ENCODE results near the gene ANO9.
"Not testable (repeated sequence)": the region's sequence is repeated elsewhere in the genome, so short reads cannot be mapped to it uniquely, and the experiment has no call there.

ANO9 gene

GRCh38 chr11:451738-452137 is 9.9 kb upstream of the ANO9 start:
- DNase-seq: no peak

GRCh38 chr11:450809-451451 is 9.1 kb upstream of the ANO9 start:
- peak; percentile 83 for DNase-seq

DNA sequence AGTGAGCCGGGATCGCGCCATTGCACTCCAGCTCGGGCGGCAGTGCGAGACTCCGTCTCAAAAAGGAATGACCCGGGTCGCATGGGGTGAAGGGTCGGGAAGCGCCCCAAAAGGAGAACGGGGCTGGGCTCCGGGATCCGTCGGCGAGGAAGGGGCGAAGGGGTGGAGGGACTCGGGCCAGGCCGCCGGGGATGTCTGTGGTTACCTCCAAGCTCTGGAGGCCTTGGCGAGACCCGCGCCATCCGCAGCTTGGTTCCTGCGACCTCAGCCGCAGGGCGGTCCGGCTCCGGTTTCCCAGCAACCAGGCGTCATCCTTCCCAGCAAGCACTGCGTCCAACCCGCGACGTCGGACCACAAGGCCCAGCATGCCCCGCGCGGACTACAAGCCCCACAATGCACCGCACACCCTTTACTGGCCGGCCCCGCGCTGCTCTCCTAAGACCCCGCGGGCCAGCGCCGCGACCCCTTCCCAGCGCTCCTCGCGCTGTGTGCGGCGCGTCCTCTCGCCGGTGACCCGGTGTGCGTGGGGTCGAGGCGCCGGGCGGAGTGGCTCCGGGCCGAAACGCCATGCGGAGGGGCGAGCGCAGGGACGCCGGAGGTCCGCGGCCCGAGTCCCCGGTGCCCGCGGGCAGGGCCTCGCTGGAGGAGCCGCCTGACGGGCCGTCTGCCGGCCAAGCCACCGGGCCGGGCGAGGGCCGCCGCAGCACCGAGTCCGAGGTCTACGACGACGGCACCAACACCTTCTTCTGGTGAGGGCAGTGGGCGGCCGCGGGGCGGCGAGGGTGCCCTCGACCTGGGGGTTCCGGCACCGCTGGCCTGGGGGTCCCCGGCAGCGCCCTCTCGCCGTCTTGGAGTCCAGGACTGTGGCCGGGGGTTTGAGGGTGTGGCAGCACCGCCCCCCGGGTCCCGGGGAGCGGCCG is 8.3 kb upstream of the ANO9 start, which contains the start of gene PTDSS2:
Gene PTDSS2, plus strand, starts transcription at position 391 of the 920 bp plus-strand sequence. Its CDS starts 177 bp downstream, at position 568.
- peak; percentile 94 for DNase-seq

GRCh38 chr11:447923-448731 is 6.3 kb upstream of the ANO9 start:
- DNase-seq: peak; percentile 92

DNA sequence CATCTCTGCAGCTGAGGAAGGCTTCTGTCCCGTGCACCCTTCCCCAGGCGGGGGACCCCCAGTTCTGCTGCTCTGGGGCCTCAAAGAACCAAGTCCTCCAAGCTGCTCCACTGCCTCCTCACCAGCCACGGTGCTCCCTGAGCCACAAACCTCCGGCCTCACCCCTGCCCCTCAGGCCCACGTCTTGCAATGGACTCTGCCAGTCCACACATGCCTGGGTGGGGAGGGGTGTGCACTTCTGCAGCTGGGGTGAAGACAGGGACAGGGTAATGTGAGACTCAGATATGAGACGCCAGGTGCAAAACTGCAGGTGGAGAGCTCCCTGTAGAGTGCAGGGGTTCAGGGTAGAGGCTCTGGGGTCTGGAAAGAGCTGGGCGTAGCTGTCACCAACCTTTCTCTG is 5.1 kb upstream of the ANO9 start:
- DNase-seq: no peak

- no peak for DNase-seq
Observed at GRCh38 chr11:445765-446588, 4.2 kb upstream of the ANO9 start.

- DNase-seq: no peak
Observed at GRCh38 chr11:444396-445144, 2.8 kb upstream of the ANO9 start.

GRCh38 chr11:443542-444199 is 1.9 kb upstream of the ANO9 start:
- no peak for DNase-seq

DNA sequence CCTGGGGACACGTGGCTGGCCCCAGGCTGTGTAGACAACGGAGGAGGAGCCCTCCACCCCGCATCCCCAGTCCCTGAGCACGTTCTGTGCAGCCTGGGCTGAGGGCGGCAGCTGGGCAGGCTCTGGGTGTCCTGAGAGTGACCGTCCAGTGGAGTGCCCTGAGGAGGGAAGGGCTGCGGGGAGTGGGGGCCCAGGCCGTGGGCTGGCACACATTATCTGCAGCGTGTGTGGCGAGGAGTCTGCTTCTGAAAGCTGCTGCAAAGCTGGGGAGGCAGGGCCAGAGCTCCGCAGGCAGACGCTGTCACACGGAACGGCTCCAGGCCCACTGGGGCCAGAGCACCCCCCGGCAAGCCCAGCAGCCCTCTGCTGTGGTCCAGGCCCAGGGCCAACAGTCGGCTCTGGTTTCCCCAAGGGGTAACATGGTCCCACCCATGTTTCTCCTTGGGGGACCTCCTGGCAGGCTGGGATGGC is 835 bp upstream of the ANO9 start:
- DNase-seq: no peak

- DNase-seq: no peak
Observed at GRCh38 chr11:441043-441417, 781 bp downstream of the ANO9 start.

GRCh38 chr11:440065-441042 is 1.5 kb downstream of the ANO9 start:
- DNase-seq: no peak

- no peak for DNase-seq
Observed at GRCh38 chr11:439315-440064, 2.3 kb downstream of the ANO9 start.

DNA sequence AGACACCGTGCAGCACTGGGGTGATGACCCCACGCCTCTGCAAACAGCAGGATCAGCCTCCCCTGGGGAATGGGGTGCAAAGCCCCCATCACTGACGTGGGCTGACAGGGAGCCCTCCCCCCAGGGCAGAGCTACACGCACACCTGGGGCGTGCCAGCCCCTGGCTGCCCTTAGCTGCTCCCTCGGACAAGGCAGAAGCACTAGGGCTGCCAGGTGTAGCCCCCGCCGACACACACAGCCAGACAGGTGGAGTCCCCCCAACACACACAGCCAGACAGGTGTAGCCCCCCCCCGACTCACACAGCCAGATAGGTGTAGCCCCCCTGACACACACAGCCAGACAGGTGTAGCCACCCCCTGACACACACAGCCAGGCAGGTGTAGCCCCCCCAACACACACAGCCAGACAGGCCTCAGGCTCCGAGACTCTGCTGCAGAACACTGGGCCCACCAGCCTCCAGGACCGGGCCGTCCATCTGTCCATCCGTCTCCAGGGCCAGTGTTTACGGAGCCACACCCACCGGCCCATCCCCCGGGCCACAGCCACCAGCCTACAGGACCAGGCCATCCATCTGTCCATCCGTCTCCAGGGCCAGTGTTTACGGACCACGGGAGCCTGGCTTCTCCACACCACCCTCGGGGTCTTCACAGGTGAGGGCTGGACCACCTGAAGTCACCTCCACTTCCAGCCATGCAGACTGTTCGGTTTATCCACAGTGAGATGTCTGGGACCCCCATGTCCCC is 3.5 kb downstream of the ANO9 start:
- no peak for DNase-seq

GRCh38 chr11:437228-437870 is 4.5 kb downstream of the ANO9 start:
- no peak for DNase-seq

DNA sequence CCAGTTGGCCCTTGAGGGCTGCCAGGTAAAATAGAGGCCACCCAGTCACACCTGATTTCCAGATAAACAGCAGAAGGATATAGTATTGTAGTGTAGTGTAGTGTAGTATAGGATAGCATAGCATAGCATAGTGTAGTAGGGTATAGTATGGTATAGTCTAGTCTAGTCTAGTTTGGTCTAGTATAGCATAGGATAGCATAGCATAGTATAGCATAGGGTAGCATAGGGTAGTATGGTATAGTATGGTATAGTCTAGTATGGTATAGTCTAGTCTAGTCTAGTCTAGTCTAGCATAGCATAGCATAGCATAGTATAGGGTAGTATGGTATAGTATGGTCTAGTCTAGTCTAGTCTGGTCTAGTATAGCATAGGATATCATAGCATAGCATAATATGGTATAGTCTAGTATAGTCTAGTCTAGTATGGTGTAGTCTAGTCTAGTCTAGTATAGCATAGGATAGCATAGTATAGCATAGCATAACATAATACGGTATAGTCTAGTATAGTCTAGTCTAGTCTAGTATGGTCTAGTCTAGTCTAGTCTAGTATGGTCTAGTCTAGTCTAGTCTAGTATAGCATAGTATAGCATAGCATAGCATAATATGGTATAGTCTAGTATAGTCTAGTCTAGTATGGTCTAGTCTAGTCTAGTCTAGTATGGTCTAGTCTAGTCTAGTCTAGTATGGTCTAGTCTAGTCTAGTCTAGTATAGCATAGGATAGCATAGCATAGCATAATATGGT is 6.6 kb downstream of the ANO9 start:
- not testable (repeated sequence) for DNase-seq

DNA sequence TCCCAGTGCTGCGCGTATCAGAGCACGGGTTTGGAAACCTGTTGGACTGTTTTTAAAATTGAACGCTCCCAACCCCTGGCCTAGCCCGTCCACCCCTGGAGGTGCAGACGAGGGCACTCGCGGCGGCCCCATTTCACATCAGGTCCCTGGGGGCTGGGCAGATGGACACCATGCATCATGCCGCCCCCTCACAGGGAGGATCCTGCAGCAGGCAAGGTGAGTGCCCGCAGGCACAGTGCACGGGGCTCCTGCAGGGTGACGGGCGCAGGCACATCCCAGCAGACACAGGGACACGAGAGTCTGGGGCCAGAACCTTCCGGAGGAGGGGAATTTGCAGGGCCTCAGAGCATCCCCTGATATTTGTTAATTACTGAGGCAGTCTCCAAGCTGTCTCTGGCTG is 7.3 kb downstream of the ANO9 start:
- no peak for DNase-seq

- DNase-seq: no peak
Observed at GRCh38 chr11:433641-434040, 8.2 kb downstream of the ANO9 start.
